KMS-11 (cell line): ENCODE data around the gene BANF2.
A peak's percentile ranks its signal among the peaks of the same experiment; 100 is the strongest.

ENCODE experiments used
- H2AFZ ChIP-seq: fragments of 200-600 bp; sonication (generic); 2 replicates; pipeline ENCODE4 v1.6.1; 2016; ENCODE audit warnings: antibody characterized with exemption, mixed run types, low read depth
- H3K27ac ChIP-seq: fragments of 200-600 bp; sonication (generic); 2 replicates; pipeline ENCODE4 v1.6.1; 2016; ENCODE audit warnings: mild to moderate bottlenecking, mixed run types
- H3K27me3 ChIP-seq: fragments of 200-600 bp; sonication (generic); 2 replicates; pipeline ENCODE4 v1.6.1; 2017; ENCODE audit warnings: mild to moderate bottlenecking, low read depth, mixed run types, moderate library complexity; ENCODE audit not compliant: insufficient read depth
- H3K36me3 ChIP-seq: fragments of 200-600 bp; sonication (generic); 2 replicates; pipeline ENCODE4 v1.6.1; 2017; ENCODE audit warnings: mild to moderate bottlenecking, mixed run types; ENCODE audit not compliant: insufficient read depth
- H3K4me1 ChIP-seq: fragments of 200-600 bp; sonication (generic); 2 replicates; pipeline ENCODE4 v1.6.1; 2016; ENCODE audit warnings: mild to moderate bottlenecking, low read depth, mixed run types; ENCODE audit not compliant: poor library complexity, severe bottlenecking
- H3K4me2 ChIP-seq: fragments of 200-600 bp; sonication (generic); 2 replicates; pipeline ENCODE4 v1.7.0; 2016; ENCODE audit warnings: mild to moderate bottlenecking, mixed run types
- H3K4me3 ChIP-seq: fragments of 200-600 bp; sonication (generic); IDR thresholded peaks from 2 replicates; pipeline ENCODE4 v1.6.1; 2017; ENCODE audit warnings: low read depth, low read length, mixed read lengths; ENCODE audit not compliant: insufficient read depth
- H3K79me2 ChIP-seq: fragments of 200-600 bp; sonication (generic); 2 replicates; pipeline ENCODE4 v1.6.1; 2016; ENCODE audit warnings: low read depth, mixed run types; ENCODE audit not compliant: insufficient read depth
- H3K9ac ChIP-seq: fragments of 200-600 bp; sonication (generic); 2 replicates; pipeline ENCODE4 v1.6.1; 2016; ENCODE audit warnings: mild to moderate bottlenecking, mixed run types
- H4K20me1 ChIP-seq: fragments of 200-600 bp; sonication (generic); 2 replicates; pipeline ENCODE4 v1.6.1; 2016; ENCODE audit warnings: mild to moderate bottlenecking, mixed run types; ENCODE audit not compliant: insufficient read depth
- CTCF ChIP-seq: fragments of 200-600 bp; sonication (generic); conservative IDR thresholded peaks from 2 replicates; pipeline ENCODE4 v1.6.1; 2017; ENCODE audit warnings: low read depth, mild to moderate bottlenecking, antibody characterized with exemption, low read length, moderate library complexity, mixed read lengths

Gene BANF2

GRCh38 chr20:17678886-17679285 lies 20.9 kb upstream of the BANF2 start:
- H2AFZ ChIP-seq = no peak overlapping the region
- H4K20me1 ChIP-seq = no peaks in the 10 kb centered on the region
- no peak overlapping the region for H3K4me2 ChIP-seq
- H3K27ac ChIP-seq = no peak overlapping the region
- no peak for TF ChIP-seq CTCF
- no peak overlapping the region for H3K4me3 ChIP-seq
- H3K79me2 ChIP-seq = peaks cover 45% of the 10 kb centered on the region
- no peaks in the 10 kb centered on the region for H3K27me3 ChIP-seq
- no peak overlapping the region for H3K9ac ChIP-seq
- H3K4me1 ChIP-seq = peaks cover 26% of the 10 kb centered on the region
- no peaks in the 10 kb centered on the region for H3K36me3 ChIP-seq

GRCh38 chr20:17679941-17680835 lies 19.6 kb upstream of the BANF2 start:
- Histone ChIP-seq H3K36me3 (no peaks in the 10 kb centered on the region), H3K27me3 (no peaks in the 10 kb centered on the region), H4K20me1 (no peaks in the 10 kb centered on the region), H3K4me1 (peaks cover 26% of the 10 kb centered on the region), H2AFZ (no peak overlapping the region), H3K4me2 (peak overlapping the region; percentile 60), H3K27ac (no peak overlapping the region), H3K79me2 (peaks cover 39% of the 10 kb centered on the region), H3K9ac (peak overlapping the region; percentile 42; the same call in 1 of the 2 replicates), H3K4me3 (no peak overlapping the region)
- TF ChIP-seq CTCF = no peak

GRCh38 chr20:17680836-17681725 lies 18.7 kb upstream of the BANF2 start:
- peak overlapping the region; percentile 60 for H3K4me2 ChIP-seq
- no peak overlapping the region; the same call in 1 of the 2 replicates for H3K27ac ChIP-seq
- H3K4me3 ChIP-seq = no peak overlapping the region
- peaks cover 26% of the 10 kb centered on the region for H3K4me1 ChIP-seq
- no peak for TF ChIP-seq CTCF
- H3K36me3 ChIP-seq = no peaks in the 10 kb centered on the region
- no peak overlapping the region for H2AFZ ChIP-seq
- H3K27me3 ChIP-seq = no peaks in the 10 kb centered on the region
- peaks cover 39% of the 10 kb centered on the region for H3K79me2 ChIP-seq
- no peaks in the 10 kb centered on the region for H4K20me1 ChIP-seq
- peak overlapping the region; percentile 46; the same call in 1 of the 2 replicates for H3K9ac ChIP-seq

- no peak for TF ChIP-seq CTCF
- Histone ChIP-seq H3K79me2 (peaks cover 39% of the 10 kb centered on the region), H3K27ac (peak overlapping the region; percentile 33; the same call in 1 of the 2 replicates), H3K9ac (peak overlapping the region; percentile 49; the same call in 1 of the 2 replicates), H3K27me3 (no peaks in the 10 kb centered on the region), H3K36me3 (no peaks in the 10 kb centered on the region), H4K20me1 (no peaks in the 10 kb centered on the region), H3K4me2 (no peak overlapping the region), H2AFZ (no peak overlapping the region), H3K4me3 (no peak overlapping the region), H3K4me1 (peaks cover 26% of the 10 kb centered on the region)
These were observed 18.1 kb upstream of the BANF2 start for GRCh38 chr20:17681726-17682102.
